GM12864 (cell line): ENCODE results near the gene CIBAR2.

Experiments
- DNase-seq: peaks from one replicate; pipeline ENCODE4 v3.0.0-alpha.2; 2011; ENCODE audit warnings: low read depth
- H3K4me3 ChIP-seq: 2 replicates; pipeline ENCODE4 v1.5.1; 2011; ENCODE audit warnings: mild to moderate bottlenecking, low read depth, low read length, control low read depth
- CTCF ChIP-seq: IDR thresholded peaks from 2 replicates; pipeline ENCODE4 v1.5.1; 2011; ENCODE audit warnings: low read depth, mild to moderate bottlenecking, moderate library complexity, low read length, control low read depth, inconsistent platforms; ENCODE audit errors: missing control alignments

CIBAR2 gene

GRCh38 chr16:85072076-85072860 is 40.0 kb downstream of the CIBAR2 start:
- no peak for TF ChIP-seq CTCF
- DNase-seq: no peak
- no peak overlapping the region for H3K4me3 ChIP-seq

GRCh38 chr16:85069171-85069570 is 43.1 kb downstream of the CIBAR2 start:
- DNase-seq: no peak
- no peak for TF ChIP-seq CTCF
- H3K4me3 ChIP-seq: no peak overlapping the region

- no peak for DNase-seq
- no peak for TF ChIP-seq CTCF
Measured at GRCh38 chr16:85068746-85069145, 43.5 kb downstream of the CIBAR2 start.

GRCh38 chr16:85067426-85067825 is 44.8 kb downstream of the CIBAR2 start:
- no peak overlapping the region for H3K4me3 ChIP-seq
- TF ChIP-seq CTCF: no peak
- DNase-seq: no peak

More at GRCh38 chr16:85068746-85069145, 43.5 kb downstream of the CIBAR2 start:
- no peak overlapping the region for H3K4me3 ChIP-seq

- H3K4me3 ChIP-seq: no peak overlapping the region
- no peak for TF ChIP-seq CTCF
- no peak for DNase-seq
Measured at GRCh38 chr16:85067024-85067423, 45.2 kb downstream of the CIBAR2 start.

GRCh38 chr16:85066346-85066885 is 45.9 kb downstream of the CIBAR2 start:
- no peak for DNase-seq
- TF ChIP-seq CTCF: no peak
- H3K4me3 ChIP-seq: no peak overlapping the region

GRCh38 chr16:85065099-85065498 is 47.2 kb downstream of the CIBAR2 start:
- no peak for TF ChIP-seq CTCF
- no peak for DNase-seq
- H3K4me3 ChIP-seq: no peak overlapping the region
